ENCODE measurements around the gene NFAM1.

NFAM1 gene

GRCh38 chr22:42341779-42342178 lies 90.4 kb downstream of the NFAM1 start:
- in situ Hi-C loops (cut with HindIII; ENCODE audit: low sequenced_read_pairs) = no loop called here
- no peak for TF ChIP-seq CTCF (IDR thresholded peaks at IDR 0.05; ENCODE audit: low read depth, low read length, missing control alignments)
- DNase-seq (ENCODE audit: low read depth) = no peak
- no peak overlapping the region for H3K4me3 ChIP-seq (ENCODE audit: low read depth, low read length)

- in situ Hi-C loops (cut with HindIII; ENCODE audit: low sequenced_read_pairs) = no loop called here
- no peak overlapping the region for H3K4me3 ChIP-seq (ENCODE audit: low read depth, low read length)
- no peak for TF ChIP-seq CTCF (IDR thresholded peaks at IDR 0.05; ENCODE audit: low read depth, low read length, missing control alignments)
- no peak for DNase-seq (ENCODE audit: low read depth)
These were observed 91.3 kb downstream of the NFAM1 start for GRCh38 chr22:42340829-42341383.

GRCh38 chr22:42340150-42340549 lies 92.1 kb downstream of the NFAM1 start:
- no peak overlapping the region for H3K4me3 ChIP-seq (ENCODE audit: low read depth, low read length)
- in situ Hi-C loops (cut with HindIII; ENCODE audit: low sequenced_read_pairs) = no loop called here
- TF ChIP-seq CTCF (IDR thresholded peaks at IDR 0.05; ENCODE audit: low read depth, low read length, missing control alignments) = no peak
- DNase-seq (ENCODE audit: low read depth) = no peak

- no peak for TF ChIP-seq CTCF (IDR thresholded peaks at IDR 0.05; ENCODE audit: low read depth, low read length, missing control alignments)
- in situ Hi-C loops (cut with HindIII; ENCODE audit: low sequenced_read_pairs) = loop anchor here (5.0 to 10.0 kb wide), 2 partner anchors 34 to 154 kb away; no protein-coding TSS in a partner anchor
- DNase-seq (ENCODE audit: low read depth) = no peak
- H3K4me3 ChIP-seq (ENCODE audit: low read depth, low read length) = no peak overlapping the region
These were observed 93.7 kb downstream of the NFAM1 start for GRCh38 chr22:42338479-42338878.

DNA sequence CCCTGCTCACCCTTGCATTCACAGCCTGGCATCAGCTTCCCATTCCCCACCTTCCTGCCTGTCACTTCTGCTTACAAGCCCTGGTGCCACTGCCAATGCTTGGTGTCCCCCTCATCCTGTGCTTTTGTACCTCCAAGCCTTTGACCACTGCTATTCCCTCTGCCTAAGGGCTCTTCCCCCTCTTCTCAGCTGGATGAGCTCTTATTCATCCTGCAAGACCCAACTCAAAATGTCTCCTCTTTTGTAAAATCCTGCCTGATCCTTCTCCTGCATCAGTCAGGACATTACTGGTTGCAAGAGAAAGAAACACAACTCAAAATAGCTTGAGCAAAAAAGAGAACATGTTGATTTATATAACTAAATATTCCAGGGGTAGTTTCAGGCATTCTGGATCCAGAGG lies 94.8 kb downstream of the NFAM1 start:
- in situ Hi-C loops (cut with HindIII; ENCODE audit: low sequenced_read_pairs) = loop anchor here (5.0 to 10.0 kb wide), 2 partner anchors 35 to 153 kb away; no protein-coding TSS in a partner anchor
- no peak overlapping the region for H3K4me3 ChIP-seq (ENCODE audit: low read depth, low read length)
- DNase-seq (ENCODE audit: low read depth) = no peak
- no peak for TF ChIP-seq CTCF (IDR thresholded peaks at IDR 0.05; ENCODE audit: low read depth, low read length, missing control alignments)

- in situ Hi-C loops (cut with HindIII; ENCODE audit: low sequenced_read_pairs) = loop anchor here (5.0 to 10.0 kb wide), 2 partner anchors 36 to 152 kb away; no protein-coding TSS in a partner anchor
- H3K4me3 ChIP-seq (ENCODE audit: low read depth, low read length) = no peak overlapping the region
- no peak for TF ChIP-seq CTCF (IDR thresholded peaks at IDR 0.05; ENCODE audit: low read depth, low read length, missing control alignments)
- no peak for DNase-seq (ENCODE audit: low read depth)
These were observed 95.5 kb downstream of the NFAM1 start for GRCh38 chr22:42336527-42337227.

All from astrocyte of the cerebellum (primary cell).